ENCODE data around the gene COX11.

Gene COX11

GRCh38 chr17:54968988-54969332 lies 506 bp upstream of the COX11 start:
- DNase-seq (ENCODE audit: low read depth in 3 of 3, low spot score in 1 of 3), result no peak

GRCh38 chr17:54967621-54968261 lies 713 bp downstream of the COX11 start:
- no peak for DNase-seq (ENCODE audit: low read depth in 3 of 3, low spot score in 1 of 3)

- no peak for DNase-seq (ENCODE audit: low read depth in 3 of 3, low spot score in 1 of 3)
Observed at GRCh38 chr17:54956791-54957190, 11.7 kb downstream of the COX11 start.

GRCh38 chr17:54951286-54951685 lies 17.2 kb downstream of the COX11 start:
- DNase-seq (ENCODE audit: low read depth in 3 of 3, low spot score in 1 of 3), result no peak

- no peak for DNase-seq (ENCODE audit: low read depth in 3 of 3, low spot score in 1 of 3)
Observed at GRCh38 chr17:54950116-54950515, 18.3 kb downstream of the COX11 start.

- DNase-seq (ENCODE audit: low read depth in 3 of 3, low spot score in 1 of 3), result no peak
Observed at GRCh38 chr17:54948380-54948779, 20.1 kb downstream of the COX11 start.

GRCh38 chr17:54947396-54947795 lies 21.1 kb downstream of the COX11 start:
- DNase-seq (ENCODE audit: low read depth in 3 of 3, low spot score in 1 of 3), result no peak

- no peak for DNase-seq (ENCODE audit: low read depth in 3 of 3, low spot score in 1 of 3)
Observed at GRCh38 chr17:54945671-54946070, 22.8 kb downstream of the COX11 start.

- DNase-seq (ENCODE audit: low read depth in 3 of 3, low spot score in 1 of 3), result no peak
Observed at GRCh38 chr17:54945231-54945630, 23.2 kb downstream of the COX11 start.

GRCh38 chr17:54944796-54945195 lies 23.7 kb downstream of the COX11 start:
- DNase-seq (ENCODE audit: low read depth in 3 of 3, low spot score in 1 of 3), result no peak

- no peak for DNase-seq (ENCODE audit: low read depth in 3 of 3, low spot score in 1 of 3)
Observed at GRCh38 chr17:54941285-54941684, 27.2 kb downstream of the COX11 start.

GRCh38 chr17:54937426-54937825 lies 31.0 kb downstream of the COX11 start:
- DNase-seq (ENCODE audit: low read depth in 3 of 3, low spot score in 1 of 3), result no peak

- no peak for DNase-seq (ENCODE audit: low read depth in 3 of 3, low spot score in 1 of 3)
Observed at GRCh38 chr17:54937018-54937417, 31.4 kb downstream of the COX11 start.

- DNase-seq (ENCODE audit: low read depth in 3 of 3, low spot score in 1 of 3), result no peak
Observed at GRCh38 chr17:54935471-54935870, 33.0 kb downstream of the COX11 start.

- DNase-seq (ENCODE audit: low read depth in 3 of 3, low spot score in 1 of 3), result no peak
Observed at GRCh38 chr17:54933921-54934320, 34.5 kb downstream of the COX11 start.

GRCh38 chr17:54932711-54933110 lies 35.7 kb downstream of the COX11 start:
- DNase-seq (ENCODE audit: low read depth in 3 of 3, low spot score in 1 of 3), result no peak

GRCh38 chr17:54927525-54927924 lies 40.9 kb downstream of the COX11 start:
- DNase-seq (ENCODE audit: low read depth in 3 of 3, low spot score in 1 of 3), result no peak

GRCh38 chr17:54924405-54924804 lies 44.0 kb downstream of the COX11 start:
- DNase-seq (ENCODE audit: low read depth in 3 of 3, low spot score in 1 of 3), result no peak

GRCh38 chr17:54920819-54921218 lies 47.6 kb downstream of the COX11 start:
- DNase-seq (ENCODE audit: low read depth in 3 of 3, low spot score in 1 of 3), result no peak

- no peak for DNase-seq (ENCODE audit: low read depth in 3 of 3, low spot score in 1 of 3)
Observed at GRCh38 chr17:54919425-54919824, 49.0 kb downstream of the COX11 start.

GRCh38 chr17:54916721-54917120 lies 51.7 kb downstream of the COX11 start:
- no peak for DNase-seq (ENCODE audit: low read depth in 3 of 3, low spot score in 1 of 3)
